HepG2 (cell line): ENCODE data around the gene APOBEC3H. TPM values are rescaled to one million over a fixed set of nuclear protein-coding genes. Genes with fewer than 3 reads are reported as not detected.
A peak's percentile ranks its signal among the peaks of the same experiment; 100 is the strongest.

Experiments used
- ATAC-seq: fragments of 200-7000 bp; cut with Tn5 transposase; 3 replicates; pipeline ENCODE4 v1.9.1; 2020; ENCODE audit warnings: mild to moderate bottlenecking, moderate library complexity
- BruUV-seq: library from RNA; stranded (reverse); fragments of 400-500 nt; replicated peaks from 2 replicates; lab custom pipeline; 2021; lab: Mats Ljungman, UMichigan
- CTCF ChIA-PET: fragments of 300-600 bp; formaldehyde crosslinking; extraction: SDS; loops from one replicate; lab custom pipeline; 2021; ENCODE audit warnings: low total read pairs, inconsistent platforms, low intra/inter-chr PET ratio; lab: Yijun Ruan, JAX
- POLR2A ChIA-PET: fragments of 350-600 bp; sonication (Branson Sonifier 250); formaldehyde crosslinking; loops from one replicate; lab custom pipeline; 2020; ENCODE audit warnings: antibody characterized with exemption, inconsistent platforms; lab: Yijun Ruan, JAX
- DNase-seq: peaks from one replicate; pipeline ENCODE4 v3.0.0-alpha.2; 2015; ENCODE audit warnings: low spot score
- FAIRE-seq: peaks from 3 replicates; lab custom pipeline; 2011; peaks lifted over from hg19 to GRCh38; lab: Jason Lieb, UNC
- H2AFZ ChIP-seq: one replicate; pipeline ENCODE4 v1.6.1; 2011; ENCODE audit warnings: low read length, inconsistent platforms
- H3K27ac ChIP-seq: fragments of 300-600 bp; 3 replicates; pipeline ENCODE4 v1.8.0; 2011; ENCODE audit warnings: mixed run types, mild to moderate bottlenecking, mixed read lengths, low read length, inconsistent platforms; ENCODE audit not compliant: insufficient read depth; ENCODE audit errors: extremely low read length
- H3K27me3 ChIP-seq, 2 experiments: fragments of 200-600 bp in 1 of 2; 2 replicates in 1 of 2; 3 replicates in 1 of 2; pipeline versions ENCODE4 v1.6.0 to v1.8.0; 2011; ENCODE audit warnings: low read length in 2 of 2, mild to moderate bottlenecking in 2 of 2, moderate library complexity in 2 of 2, inconsistent platforms in 1 of 2; ENCODE audit not compliant: insufficient read depth in 2 of 2, control insufficient read depth in 1 of 2
- H3K36me3 ChIP-seq, 2 experiments: fragments of 200-600 bp in 1 of 2; replicated peaks in 1 of 2; 2 replicates in 1 of 2; 3 replicates in 1 of 2; pipeline versions ENCODE4 v1.5.1 to v1.8.0; 2011; ENCODE audit warnings: low read length in 2 of 2, inconsistent platforms in 1 of 2; ENCODE audit not compliant: insufficient read depth in 2 of 2, control insufficient read depth in 1 of 2
- H3K4me1 ChIP-seq: 2 replicates; pipeline ENCODE4 v1.5.1; 2012; ENCODE audit warnings: low read length, inconsistent platforms; ENCODE audit not compliant: insufficient read depth
- H3K4me2 ChIP-seq: 2 replicates; pipeline ENCODE4 v1.6.0; 2011; ENCODE audit warnings: low read depth, low read length, inconsistent platforms
- H3K4me3 ChIP-seq, 3 experiments: fragments of 200-600 bp in 1 of 3; sonication (generic), shearing (Covaris generic) in 1 of 3; replicated peaks in 1 of 3; 2 replicates each; pipeline ENCODE4 v1.5.1; 2011 to 2016; ENCODE audit warnings: low read length in 3 of 3, inconsistent platforms in 2 of 3, low read depth in 2 of 3, mild to moderate bottlenecking in 2 of 3, control low read depth in 1 of 3, mixed read lengths in 1 of 3; ENCODE audit not compliant: insufficient read depth in 1 of 3
- H3K79me2 ChIP-seq: one replicate; pipeline ENCODE4 v1.6.1; 2011; ENCODE audit warnings: low read length, inconsistent platforms; ENCODE audit not compliant: insufficient read depth
- H3K9ac ChIP-seq: 2 replicates; pipeline ENCODE4 v1.6.0; 2011; ENCODE audit warnings: mild to moderate bottlenecking, low read depth, low read length, inconsistent platforms; ENCODE audit not compliant: insufficient read depth
- H3K9me3 ChIP-seq: 2 replicates; pipeline ENCODE4 v1.5.1; 2012; ENCODE audit warnings: mild to moderate bottlenecking, low read length
- H4K20me1 ChIP-seq: 2 replicates; pipeline ENCODE4 v1.6.0; 2011; ENCODE audit warnings: inconsistent platforms, mild to moderate bottlenecking, low read length, moderate library complexity; ENCODE audit not compliant: insufficient read depth
- ARNT2 ChIP-seq: sonication (generic); formaldehyde crosslinking; IDR thresholded peaks from 2 replicates; pipeline ENCODE4 v1.8.0; 2022; ENCODE audit warnings: mild to moderate bottlenecking, low read depth, missing genetic modification reagents, moderate library complexity
- BATF2 ChIP-seq: sonication (generic); formaldehyde crosslinking; IDR thresholded peaks from 2 replicates; pipeline ENCODE4 v1.8.0; 2022; ENCODE audit warnings: mild to moderate bottlenecking, missing genetic modification reagents, moderate library complexity
- CBFB ChIP-seq: sonication (generic); formaldehyde crosslinking; IDR thresholded peaks from 2 replicates; pipeline ENCODE4 v1.4.0; 2020; ENCODE audit warnings: missing genetic modification reagents
- CEBPB ChIP-seq: IDR thresholded peaks from 2 replicates; pipeline ENCODE4 v1.6.1; 2011; ENCODE audit warnings: low read depth, low read length, improper control_type of control experiment, borderline replicate concordance
- CENPT ChIP-seq: sonication (generic); formaldehyde crosslinking; IDR thresholded peaks from 2 replicates; pipeline ENCODE4 v1.8.0; 2022; ENCODE audit warnings: low read depth, mild to moderate bottlenecking, moderate library complexity, missing genetic modification reagents
- FOXA3 ChIP-seq: IDR thresholded peaks from 2 replicates; pipeline ENCODE4 v1.6.1; 2016; ENCODE audit warnings: missing genetic modification reagents, missing compliant biosample characterization
- GATAD2A ChIP-seq: IDR thresholded peaks from 2 replicates; pipeline ENCODE4 v1.6.1; 2016
- HNF4A ChIP-seq: sonication (generic); formaldehyde crosslinking; IDR thresholded peaks from 2 replicates; pipeline ENCODE4 v1.4.0; 2020; ENCODE audit warnings: missing genetic modification reagents
- RBM22 ChIP-seq: fragments of 200-400 bp; formaldehyde crosslinking; optimal IDR thresholded peaks from 2 replicates; pipeline ENCODE3; 2017; ENCODE audit warnings: mild to moderate bottlenecking, low read length, moderate library complexity
- SIX1 ChIP-seq: sonication (generic); formaldehyde crosslinking; IDR thresholded peaks from 2 replicates; pipeline ENCODE4 v1.4.0; 2020; ENCODE audit warnings: missing genetic modification reagents, borderline replicate concordance
- SKIL ChIP-seq: sonication (generic); formaldehyde crosslinking; IDR thresholded peaks from 2 replicates; pipeline ENCODE4 v1.8.0; 2022; ENCODE audit warnings: missing genetic modification reagents, mild to moderate bottlenecking, moderate library complexity, borderline replicate concordance
- ZNF331 ChIP-seq: sonication (generic); formaldehyde crosslinking; IDR thresholded peaks from 2 replicates; pipeline ENCODE4 v1.4.0; 2020; ENCODE audit warnings: missing genetic modification reagents
- ZNF430 ChIP-seq: sonication (generic); formaldehyde crosslinking; IDR thresholded peaks from 2 replicates; pipeline ENCODE4 v1.9.0; 2021; ENCODE audit warnings: mild to moderate bottlenecking, missing genetic modification reagents
- ZNF562 ChIP-seq: sonication (generic); formaldehyde crosslinking; IDR thresholded peaks from 2 replicates; pipeline ENCODE4 v1.8.0; 2022; ENCODE audit warnings: missing genetic modification reagents, borderline replicate concordance
- ZNF672 ChIP-seq: sonication (generic); formaldehyde crosslinking; IDR thresholded peaks from 2 replicates; pipeline ENCODE4 v1.8.1; 2022; ENCODE audit warnings: missing genetic modification reagents
- ZNF776 ChIP-seq: sonication (generic); formaldehyde crosslinking; IDR thresholded peaks from 2 replicates; pipeline ENCODE4 v1.4.0; 2020; ENCODE audit warnings: mild to moderate bottlenecking, missing genetic modification reagents
- ZNF780A ChIP-seq: sonication (generic); formaldehyde crosslinking; IDR thresholded peaks from 2 replicates; pipeline ENCODE4 v1.8.0; 2022; ENCODE audit warnings: mild to moderate bottlenecking, missing genetic modification reagents, moderate library complexity
- WGBS: methylation state at CpG from one replicate; pipeline ENCODE4 v1.1.6; 2017; ENCODE audit warnings: low lambda C conversion rate; 5-methylcytosine and 5-hydroxymethylcytosine counted together
- in situ Hi-C: cut with HindIII; loops from 2 replicates; pipeline ENCODE4 v1.10.0; 2017; ENCODE audit warnings: low pct_unique_long_range_greater_than_20kb; ENCODE audit not compliant: extremely low pct_ligation_motif_present
- intact Hi-C: fragments of 100-400 bp; cut with micrococcal nuclease; formaldehyde crosslinking; loops from one replicate; pipeline ENCODE4 v1.10.0; 2022; ENCODE audit not compliant: unreplicated experiment
- polyA plus RNA-seq, 8 experiments: library from polyadenylated mRNA; depleted of rRNA in 3 of 8; stranded (reverse) in 7 of 8; unstranded in 1 of 8; fragments of >200 nt; fragmentation: Illumina TruSeq in 4 of 8; extraction: Trizol in 4 of 8; gene quantifications; 2 replicates each; pipeline versions ENCODE4 v1.2.1 to v1.2.3, GENCODE V29; 2011 to 2016; ENCODE audit warnings: low read depth in 4 of 8, missing spikeins in 1 of 8, mixed read lengths in 1 of 8; ENCODE audit not compliant: insufficient read depth in 1 of 8
- total RNA-seq, 5 experiments: library from RNA; depleted of rRNA; stranded (reverse); fragments of >200 nt; fragmentation: Illumina TruSeq; extraction: Trizol; gene quantifications; 2 replicates each; pipeline ENCODE4 v1.2.3, GENCODE V29; 2016; ENCODE audit warnings: low read depth in 1 of 5
- TF ChIP-seq, protein P1 (sequence below): sonication (generic); formaldehyde crosslinking; IDR thresholded peaks from 2 replicates; pipeline ENCODE4 v1.4.0; 2020; ENCODE audit warnings: missing genetic modification reagents
- TF ChIP-seq, protein P2 (sequence below): sonication (generic); formaldehyde crosslinking; IDR thresholded peaks from 2 replicates; pipeline ENCODE4 v1.5.0; 2020; ENCODE audit warnings: missing genetic modification reagents

APOBEC3H gene
- total and polyA plus RNA-seq, 2 of the 13 experiments (the other 11 are each of a cell fraction or from before 2014, with no cell fraction given) = 0.18 to 0.31 TPM

DNA sequence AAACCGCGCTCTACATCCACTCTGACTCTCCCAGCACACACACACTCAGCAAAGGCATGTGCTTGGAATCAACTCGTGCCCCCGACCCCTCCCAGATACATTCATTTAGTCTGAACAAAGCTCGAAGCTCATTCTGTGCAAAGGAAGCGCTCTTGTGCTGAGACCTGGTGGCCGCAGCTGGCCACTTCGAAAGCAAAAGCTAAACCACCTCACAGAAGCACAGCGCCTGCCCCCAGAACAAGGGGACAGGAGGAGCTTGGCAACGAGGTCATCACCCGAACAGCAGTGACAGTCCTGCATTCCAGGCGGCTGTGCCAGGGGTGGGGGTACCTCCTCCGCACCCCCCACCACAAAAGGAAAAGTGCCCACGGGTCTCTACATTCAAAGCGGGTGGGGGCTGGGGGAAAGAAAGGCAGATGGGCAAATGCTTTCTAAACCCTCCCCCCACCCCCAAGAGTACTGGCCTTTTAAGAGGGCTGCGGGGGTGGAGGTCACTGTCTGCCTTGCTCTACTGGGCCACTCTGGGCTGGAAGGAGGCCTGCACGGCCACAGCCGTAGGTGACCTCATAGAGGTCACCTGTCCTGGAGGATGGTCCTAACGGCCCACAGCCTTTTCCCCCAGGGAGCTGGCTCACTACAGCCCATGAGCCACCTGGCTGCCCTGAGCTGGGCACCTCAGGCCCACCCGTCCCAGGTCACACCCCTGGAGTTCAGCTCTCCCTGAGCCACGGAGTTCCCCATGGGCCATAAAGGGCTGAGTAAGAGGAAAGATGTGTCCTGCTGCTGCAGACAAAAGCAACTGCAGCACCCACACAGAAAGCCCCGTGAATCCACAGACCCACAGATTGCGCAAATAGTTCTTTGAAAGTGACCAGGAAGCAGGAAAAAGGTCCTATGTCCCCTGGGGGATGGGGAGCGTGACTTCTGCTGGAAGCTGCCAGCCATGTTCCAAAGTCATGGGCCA lies 34.1 kb downstream of the APOBEC3H start:
- DNase-seq (peak; percentile 59), ATAC-seq (peak; percentile 49), FAIRE-seq (peak; percentile 48)
- Histone ChIP-seq H3K27ac (no peak overlapping the region), H3K36me3 (no peaks in the 10 kb centered on the region), H3K4me2 (peak overlapping the region; percentile 69), H3K27me3 (0 out of 5 replicates have a peak, but pooled peaks cover 0 to 2% of the 10 kb centered on the region in 2 experiments), H3K4me1 (peaks cover 48% of the 10 kb centered on the region), H3K79me2 (no peaks in the 10 kb centered on the region), H3K4me3 (peak overlapping the region in 2 of 3 experiments; percentile 15 to 48; a peak in 3 of 6 replicates), H2AFZ (no peak overlapping the region), H3K9ac (peak overlapping the region; percentile 12; the same call in 1 of the 2 replicates), H3K9me3 (no peaks in the 10 kb centered on the region), H4K20me1 (no peaks in the 10 kb centered on the region)
- intact Hi-C loops (no loop called here), in situ Hi-C loops (no loop called here)
- no TSS peak for BruUV-seq
- 17% methylated on average over 19 of the region's 24 CpGs for WGBS
- CTCF ChIA-PET = no interaction called here
- POLR2A ChIA-PET = interaction anchor here (0.7 kb wide), 1 partner anchor 18 kb away, joined by 3 read pairs; no protein-coding TSS in a partner anchor
- peak; percentile 72 for TF ChIP-seq CEBPB
- TF ChIP-seq RBM22 = no peak
- peak; percentile 25; the same call in 1 of the 2 replicates for TF ChIP-seq HNF4A (CRISPR knock-in tag)
- no peak for TF ChIP-seq SKIL (CRISPR knock-in tag)
- no peak for TF ChIP-seq ZNF672
- no peak for TF ChIP-seq ZNF780A (CRISPR knock-in tag)
- TF ChIP-seq, protein P1, sequence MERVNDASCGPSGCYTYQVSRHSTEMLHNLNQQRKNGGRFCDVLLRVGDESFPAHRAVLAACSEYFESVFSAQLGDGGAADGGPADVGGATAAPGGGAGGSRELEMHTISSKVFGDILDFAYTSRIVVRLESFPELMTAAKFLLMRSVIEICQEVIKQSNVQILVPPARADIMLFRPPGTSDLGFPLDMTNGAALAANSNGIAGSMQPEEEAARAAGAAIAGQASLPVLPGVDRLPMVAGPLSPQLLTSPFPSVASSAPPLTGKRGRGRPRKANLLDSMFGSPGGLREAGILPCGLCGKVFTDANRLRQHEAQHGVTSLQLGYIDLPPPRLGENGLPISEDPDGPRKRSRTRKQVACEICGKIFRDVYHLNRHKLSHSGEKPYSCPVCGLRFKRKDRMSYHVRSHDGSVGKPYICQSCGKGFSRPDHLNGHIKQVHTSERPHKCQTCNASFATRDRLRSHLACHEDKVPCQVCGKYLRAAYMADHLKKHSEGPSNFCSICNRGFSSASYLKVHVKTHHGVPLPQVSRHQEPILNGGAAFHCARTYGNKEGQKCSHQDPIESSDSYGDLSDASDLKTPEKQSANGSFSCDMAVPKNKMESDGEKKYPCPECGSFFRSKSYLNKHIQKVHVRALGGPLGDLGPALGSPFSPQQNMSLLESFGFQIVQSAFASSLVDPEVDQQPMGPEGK (CRISPR knock-in tag) = peak; percentile 65
- 0 out of 2 replicates have a peak, but pooled peaks have one; percentile 5 for TF ChIP-seq ZNF430 (CRISPR knock-in tag)
- TF ChIP-seq GATAD2A (CRISPR knock-in tag) = peak; percentile 7; the same call in 1 of the 2 replicates
- no peak for TF ChIP-seq CBFB (CRISPR knock-in tag)
- no peak for TF ChIP-seq SIX1 (CRISPR knock-in tag)
- TF ChIP-seq ARNT2 (CRISPR knock-in tag) = 0 out of 2 replicates have a peak, but pooled peaks have one; percentile 24
- TF ChIP-seq, protein P2, sequence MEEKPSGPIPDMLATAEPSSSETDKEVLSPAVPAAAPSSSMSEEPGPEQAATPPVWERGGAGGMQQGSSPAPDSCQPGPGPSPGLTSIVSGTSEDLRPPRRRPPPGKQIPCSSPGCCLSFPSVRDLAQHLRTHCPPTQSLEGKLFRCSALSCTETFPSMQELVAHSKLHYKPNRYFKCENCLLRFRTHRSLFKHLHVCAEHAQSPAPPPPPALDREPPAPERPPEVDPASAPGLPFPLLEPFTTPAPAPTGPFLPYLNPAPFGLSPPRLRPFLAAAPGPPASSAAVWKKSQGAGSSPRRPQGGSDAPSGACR = no peak
- TF ChIP-seq FOXA3 (CRISPR knock-in tag) = no peak
- TF ChIP-seq BATF2 (CRISPR knock-in tag) = no peak
- TF ChIP-seq CENPT = no peak
- TF ChIP-seq ZNF331 = no peak
- no peak for TF ChIP-seq ZNF776 (CRISPR knock-in tag)
- TF ChIP-seq ZNF562 = no peak
